Kidney (tissue), 14 donors: ENCODE results near the gene CRB2. TPM values are rescaled to one million over a fixed set of nuclear protein-coding genes. Genes with fewer than 3 reads are reported as not detected.
A peak's percentile ranks its signal among the peaks of the same experiment; 100 is the strongest.

Experiments used
- DNase-seq, 5 donors: peaks; one replicate each; pipeline ENCODE4 v3.0.0-alpha.2; 2013 to 2020
- FAIRE-seq: peaks from 2 replicates; lab custom pipeline; 2012; peaks lifted over from hg19 to GRCh38; lab: Jason Lieb, UNC
- H3K27ac ChIP-seq, 2 donors: one replicate each; pipeline ENCODE4 v1.7.0; 2013; ENCODE audit warnings: low read depth in 2 of 2, low read length in 2 of 2, inconsistent platforms in 1 of 2
- H3K27me3 ChIP-seq: one replicate; pipeline ENCODE4 v1.7.1; 2013; ENCODE audit warnings: low read length, inconsistent platforms; ENCODE audit not compliant: control insufficient read depth, insufficient read depth
- H3K36me3 ChIP-seq, 3 donors: one replicate each; pipeline versions ENCODE4 v1.7.0 to v1.7.1; 2013; ENCODE audit warnings: low read length in 3 of 3, control low read depth in 1 of 3, inconsistent platforms in 1 of 3; ENCODE audit not compliant: insufficient read depth in 3 of 3, control insufficient read depth in 2 of 3
- H3K4me1 ChIP-seq, 3 donors: one replicate each; pipeline versions ENCODE4 v1.7.0 to v1.7.1; 2013; ENCODE audit warnings: low read length in 3 of 3, inconsistent platforms in 1 of 3, low read depth in 1 of 3; ENCODE audit not compliant: control insufficient read depth in 2 of 3, insufficient read depth in 2 of 3
- H3K4me3 ChIP-seq, 3 donors: one replicate each; pipeline versions ENCODE4 v1.7.0 to v1.8.1; 2013; ENCODE audit warnings: low read length in 3 of 3, control low read depth in 1 of 3, inconsistent platforms in 1 of 3
- H3K9ac ChIP-seq, 3 donors: one replicate each; pipeline versions ENCODE4 v1.7.0 to v1.7.1; 2013; ENCODE audit warnings: low read length in 3 of 3, control low read depth in 1 of 3, inconsistent platforms in 1 of 3
- H3K9me3 ChIP-seq, 3 donors: one replicate each; pipeline versions ENCODE4 v1.7.0 to v1.7.1; 2013; ENCODE audit warnings: low read length in 3 of 3, control low read depth in 1 of 3, inconsistent platforms in 1 of 3; ENCODE audit not compliant: control insufficient read depth in 2 of 3, insufficient read depth in 1 of 3
- CTCF ChIP-seq: IDR thresholded peaks from 3 replicates; pipeline ENCODE4 v1.5.1; 2012; ENCODE audit warnings: mild to moderate bottlenecking, moderate library complexity, borderline replicate concordance; ENCODE audit not compliant: insufficient read depth; ENCODE audit errors: extremely low read depth
- intact Hi-C: fragments of 100-400 bp; cut with DNase I; formaldehyde crosslinking; loops from one replicate; pipeline ENCODE4 v1.11.1; 2022
- polyA plus RNA-seq: library from polyadenylated mRNA; stranded (reverse); fragments of 350-450 nt; fragmentation: Illumina TruSeq; extraction: RNeasy Lipid Tissue Mini Kit (QIAGEN cat#74804); gene quantifications from one replicate; pipeline ENCODE4 v1.2.3, GENCODE V29; 2014; ENCODE audit warnings: low read depth, low replicate concordance; ENCODE audit not compliant: insufficient read depth
- total RNA-seq: library from RNA; stranded (reverse); fragmentation: NEBNext Ultra II Directional; extraction: Animal tissue kit (Norgen Biotek cat#: 25700); gene quantifications from one replicate; pipeline ENCODE4 v1.2.1, GENCODE V29; 2021
- donor health status: control.
- donor health status: control.
- donor health status: control.
- donor health status: control.
- donor health status: control.
- donor health status: DM: yes; HTN: yes; CAD: no.
- donor health status: Normal renal cell carcinoma (clear cell type).

The CRB2 gene
- total and polyA plus RNA-seq, 2 donors from 2014 or later, result 0.88 to 8.4 TPM

GRCh38 chr9:123421801-123422455, 65.9 kb downstream of the CRB2 start:
- Histone ChIP-seq H3K4me3 (no peak overlapping the region), H3K9ac (no peak overlapping the region), H3K27me3 (no peaks in the 10 kb centered on the region), H3K36me3 (peaks cover 2 to 7% (median 5%) of the 10 kb centered on the region in 3 donors), H3K27ac (no peak overlapping the region), H3K9me3 (no peaks in the 10 kb centered on the region), H3K4me1 (peaks cover 0 to 2% (median 0%) of the 10 kb centered on the region in 3 donors)
- peak in 2 of 5 donors; percentile 18 to 27 for DNase-seq
- TF ChIP-seq CTCF, result no peak
- no peak for FAIRE-seq
- intact Hi-C loops, result no loop called here

GRCh38 chr9:123422635-123423310, 66.8 kb downstream of the CRB2 start:
- H3K9ac ChIP-seq, result no peak overlapping the region
- intact Hi-C loops, result no loop called here
- H3K36me3 ChIP-seq, result peaks cover 2 to 7% (median 5%) of the 10 kb centered on the region in 3 donors
- FAIRE-seq, result no peak
- H3K27ac ChIP-seq, result no peak overlapping the region
- no peak for TF ChIP-seq CTCF
- peaks cover 0 to 2% (median 0%) of the 10 kb centered on the region in 3 donors for H3K4me1 ChIP-seq
- peak in 2 of 5 donors; percentile 19 to 22 for DNase-seq
- no peaks in the 10 kb centered on the region for H3K27me3 ChIP-seq
- no peaks in the 10 kb centered on the region for H3K9me3 ChIP-seq
- H3K4me3 ChIP-seq, result no peak overlapping the region

- Histone ChIP-seq H3K27me3 (no peaks in the 10 kb centered on the region), H3K4me3 (no peak overlapping the region), H3K9me3 (no peaks in the 10 kb centered on the region), H3K4me1 (peaks cover 0 to 2% (median 0%) of the 10 kb centered on the region in 3 donors), H3K36me3 (peaks cover 2 to 7% (median 3%) of the 10 kb centered on the region in 3 donors), H3K9ac (no peak overlapping the region), H3K27ac (no peak overlapping the region)
- DNase-seq, result no peak
- intact Hi-C loops, result no loop called here
- no peak for TF ChIP-seq CTCF
- no peak for FAIRE-seq
Observed at GRCh38 chr9:123423311-123423640, 67.3 kb downstream of the CRB2 start.
